Adrenal gland (tissue), 5 donors: Measurements from ENCODE around the gene ZBTB26.

Experiments
- CTCF ChIP-seq, 6 experiments: fragments of 450-650 bp in 4 of 6; fragments of 200-600 bp in 2 of 6; sonication (generic) in 1 of 6; IDR thresholded peaks; 1 replicate in 5 of 6; 2 replicates in 1 of 6; pipeline versions ENCODE4 v1.5.1 to v1.8.0; 2016 to 2021; ENCODE audit warnings: antibody characterized with exemption in 6 of 6, mild to moderate bottlenecking in 2 of 6, moderate library complexity in 1 of 6
- POLR2A ChIP-seq, 2 donors: fragments of 450-650 bp; IDR thresholded peaks; one replicate each; pipeline ENCODE4 v1.6.1; 2017; ENCODE audit warnings: antibody characterized with exemption in 2 of 2, mild to moderate bottlenecking in 2 of 2, moderate library complexity in 1 of 2
- donor health status: DM: no; HTN: no; CAD: no.

GRCh38 chr9:122929796-122930354 lies 1.4 kb downstream of the ZBTB26 start:
- no peak for TF ChIP-seq CTCF (IDR thresholded peaks at IDR 0.05)
- TF ChIP-seq POLR2A (IDR thresholded peaks at IDR 0.05): no peak
